Measurements from ENCODE around the gene RALGDS.

The RALGDS gene

GRCh38 chr9:133090752-133091385 is 30.2 kb downstream of the RALGDS start:
- H3K79me2 ChIP-seq (ENCODE audit: low read length) = no peaks in the 10 kb centered on the region
- H3K4me2 ChIP-seq (ENCODE audit: low read length) = no peak overlapping the region
- H3K9ac ChIP-seq (ENCODE audit: low read length) = no peak overlapping the region
- H3K27me3 ChIP-seq (ENCODE audit: low read depth, low read length) = no peaks in the 10 kb centered on the region
- TF ChIP-seq EZH2phosphoT487 (IDR thresholded peaks at IDR 0.05; ENCODE audit: low read depth) = no peak
- TF ChIP-seq CTCF (IDR thresholded peaks at IDR 0.05; ENCODE audit: low read depth, low read length) = no peak
- H3K36me3 ChIP-seq (replicated peaks; ENCODE audit: low read depth, low read length) = peaks cover 5% of the 10 kb centered on the region
- 0 out of 2 replicates have a peak, but pooled peaks cover 1% of the 10 kb centered on the region for H3K9me3 ChIP-seq (ENCODE audit: insufficient read depth, low read length)
- no peak overlapping the region for H3K4me3 ChIP-seq (ENCODE audit: low read length)
- no peaks in the 10 kb centered on the region for H4K20me1 ChIP-seq (ENCODE audit: insufficient read depth, low read length)
- no peak overlapping the region for H2AFZ ChIP-seq (ENCODE audit: low read depth, low read length)
- no peak overlapping the region for H3K27ac ChIP-seq (ENCODE audit: low read length)
- H3K4me1 ChIP-seq (ENCODE audit: low read length) = no peaks in the 10 kb centered on the region

GRCh38 chr9:133090187-133090586 is 30.9 kb downstream of the RALGDS start:
- no peaks in the 10 kb centered on the region for H3K27me3 ChIP-seq (ENCODE audit: low read depth, low read length)
- H3K4me1 ChIP-seq (ENCODE audit: low read length) = no peaks in the 10 kb centered on the region
- H3K27ac ChIP-seq (ENCODE audit: low read length) = no peak overlapping the region
- no peak overlapping the region for H2AFZ ChIP-seq (ENCODE audit: low read depth, low read length)
- no peaks in the 10 kb centered on the region for H4K20me1 ChIP-seq (ENCODE audit: insufficient read depth, low read length)
- H3K79me2 ChIP-seq (ENCODE audit: low read length) = no peaks in the 10 kb centered on the region
- H3K9me3 ChIP-seq (ENCODE audit: insufficient read depth, low read length) = no peaks in the 10 kb centered on the region
- no peak overlapping the region for H3K9ac ChIP-seq (ENCODE audit: low read length)
- TF ChIP-seq EZH2phosphoT487 (IDR thresholded peaks at IDR 0.05; ENCODE audit: low read depth) (no peak), CTCF (IDR thresholded peaks at IDR 0.05; ENCODE audit: low read depth, low read length) (no peak)
- H3K4me2 ChIP-seq (ENCODE audit: low read length) = no peak overlapping the region
- H3K36me3 ChIP-seq (replicated peaks; ENCODE audit: low read depth, low read length) = peaks cover under 1% of the 10 kb centered on the region
- no peak overlapping the region for H3K4me3 ChIP-seq (ENCODE audit: low read length)

- Histone ChIP-seq H3K27me3 (ENCODE audit: low read depth, low read length) (no peaks in the 10 kb centered on the region), H3K79me2 (ENCODE audit: low read length) (no peaks in the 10 kb centered on the region), H3K4me1 (ENCODE audit: low read length) (no peaks in the 10 kb centered on the region), H2AFZ (ENCODE audit: low read depth, low read length) (no peak overlapping the region), H3K4me2 (ENCODE audit: low read length) (no peak overlapping the region), H3K9me3 (ENCODE audit: insufficient read depth, low read length) (no peaks in the 10 kb centered on the region), H3K27ac (ENCODE audit: low read length) (no peak overlapping the region), H3K9ac (ENCODE audit: low read length) (no peak overlapping the region), H4K20me1 (ENCODE audit: insufficient read depth, low read length) (no peaks in the 10 kb centered on the region), H3K4me3 (ENCODE audit: low read length) (no peak overlapping the region), H3K36me3 (replicated peaks; ENCODE audit: low read depth, low read length) (no peaks in the 10 kb centered on the region)
- no peak for TF ChIP-seq EZH2phosphoT487 (IDR thresholded peaks at IDR 0.05; ENCODE audit: low read depth)
- no peak for TF ChIP-seq CTCF (IDR thresholded peaks at IDR 0.05; ENCODE audit: low read depth, low read length)
These were observed 31.8 kb downstream of the RALGDS start for GRCh38 chr9:133089271-133089671.

- H4K20me1 ChIP-seq (ENCODE audit: insufficient read depth, low read length) = no peaks in the 10 kb centered on the region
- no peaks in the 10 kb centered on the region for H3K4me1 ChIP-seq (ENCODE audit: low read length)
- no peak overlapping the region for H2AFZ ChIP-seq (ENCODE audit: low read depth, low read length)
- H3K4me2 ChIP-seq (ENCODE audit: low read length) = no peak overlapping the region
- no peaks in the 10 kb centered on the region for H3K36me3 ChIP-seq (replicated peaks; ENCODE audit: low read depth, low read length)
- TF ChIP-seq EZH2phosphoT487 (IDR thresholded peaks at IDR 0.05; ENCODE audit: low read depth) (no peak), CTCF (IDR thresholded peaks at IDR 0.05; ENCODE audit: low read depth, low read length) (no peak)
- no peak overlapping the region for H3K4me3 ChIP-seq (ENCODE audit: low read length)
- no peaks in the 10 kb centered on the region for H3K79me2 ChIP-seq (ENCODE audit: low read length)
- no peak overlapping the region for H3K9ac ChIP-seq (ENCODE audit: low read length)
- H3K9me3 ChIP-seq (ENCODE audit: insufficient read depth, low read length) = no peaks in the 10 kb centered on the region
- H3K27ac ChIP-seq (ENCODE audit: low read length) = no peak overlapping the region
- H3K27me3 ChIP-seq (ENCODE audit: low read depth, low read length) = no peaks in the 10 kb centered on the region
These were observed 32.3 kb downstream of the RALGDS start for GRCh38 chr9:133088756-133089155.
